ENCODE measurements around the gene FUT7.

FUT7 gene

DNA sequence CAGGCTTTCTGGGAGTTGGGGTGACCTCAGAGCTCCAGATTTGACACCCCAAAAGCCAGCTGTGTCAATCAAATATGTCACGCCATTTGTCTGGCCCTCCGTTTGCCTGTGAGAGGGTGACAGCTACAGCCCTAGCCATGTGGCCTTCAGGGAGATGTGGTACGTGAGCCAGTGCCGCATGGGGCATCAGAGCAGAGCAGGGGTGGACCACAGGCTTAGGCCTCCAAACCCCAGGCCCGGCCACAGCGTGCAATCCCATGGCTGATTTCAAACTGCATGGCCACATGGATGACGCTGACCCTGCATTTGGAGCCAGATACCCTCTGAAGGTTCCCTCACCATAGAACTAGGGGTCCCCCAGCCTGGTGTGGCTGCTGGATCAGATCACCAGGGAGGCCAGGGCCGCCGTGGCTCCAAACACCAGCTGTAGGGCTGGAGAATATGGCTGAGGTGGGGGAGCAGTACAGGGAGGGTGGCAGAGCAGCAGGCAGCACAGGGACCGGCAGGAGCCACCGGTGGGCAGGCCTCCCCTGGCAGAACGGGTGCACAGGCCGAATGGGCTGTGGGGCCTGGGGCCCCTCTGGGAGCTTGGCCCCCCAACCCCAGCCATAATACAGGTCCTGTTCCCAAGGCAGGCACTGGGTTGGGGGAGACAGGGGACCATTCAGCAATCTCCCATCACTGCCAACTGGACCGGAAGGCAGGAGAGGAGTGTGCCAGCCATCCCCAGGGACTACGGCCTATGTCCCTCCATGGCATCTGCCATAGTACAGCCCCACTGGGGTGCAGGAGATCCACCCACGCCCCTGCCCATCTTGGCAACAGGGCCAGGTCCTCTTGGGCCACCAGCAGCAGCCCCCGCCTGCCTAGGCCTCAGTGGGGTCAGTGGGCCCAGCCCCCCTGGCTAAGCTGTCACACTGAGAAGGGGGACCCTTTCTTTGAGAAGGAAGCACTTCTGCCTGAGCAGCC, 36.9 kb upstream of the FUT7 start:
- TF ChIP-seq NFIC (IDR thresholded peaks at IDR 0.05) (no peak), EP300 (IDR thresholded peaks at IDR 0.05; ENCODE audit: borderline replicate concordance) (no peak), TAF1 (IDR thresholded peaks at IDR 0.05; ENCODE audit: low read depth) (no peak), FOXM1 (IDR thresholded peaks at IDR 0.05; ENCODE audit: borderline replicate concordance, low read depth) (no peak), RAD21 (IDR thresholded peaks at IDR 0.05; ENCODE audit: low read depth) (no peak), TCF12 (IDR thresholded peaks at IDR 0.05; ENCODE audit: low read depth) (no peak), CREB1 (IDR thresholded peaks at IDR 0.05; ENCODE audit: low read depth) (no peak), CEBPB (IDR thresholded peaks at IDR 0.05) (no peak), YY1 (IDR thresholded peaks at IDR 0.05; ENCODE audit: low read depth) (no peak), ZBTB7A (IDR thresholded peaks at IDR 0.05; ENCODE audit: low read depth) (no peak), TEAD4 (IDR thresholded peaks at IDR 0.05) (no peak), EGR1 (IDR thresholded peaks at IDR 0.05) (no peak)
- TF ChIP-seq, protein P1, sequence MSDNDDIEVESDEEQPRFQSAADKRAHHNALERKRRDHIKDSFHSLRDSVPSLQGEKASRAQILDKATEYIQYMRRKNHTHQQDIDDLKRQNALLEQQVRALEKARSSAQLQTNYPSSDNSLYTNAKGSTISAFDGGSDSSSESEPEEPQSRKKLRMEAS (IDR thresholded peaks at IDR 0.05) = no peak
- TF ChIP-seq, protein P2, sequence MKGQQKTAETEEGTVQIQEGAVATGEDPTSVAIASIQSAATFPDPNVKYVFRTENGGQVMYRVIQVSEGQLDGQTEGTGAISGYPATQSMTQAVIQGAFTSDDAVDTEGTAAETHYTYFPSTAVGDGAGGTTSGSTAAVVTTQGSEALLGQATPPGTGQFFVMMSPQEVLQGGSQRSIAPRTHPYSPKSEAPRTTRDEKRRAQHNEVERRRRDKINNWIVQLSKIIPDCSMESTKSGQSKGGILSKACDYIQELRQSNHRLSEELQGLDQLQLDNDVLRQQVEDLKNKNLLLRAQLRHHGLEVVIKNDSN (IDR thresholded peaks at IDR 0.05) = no peak
- TF ChIP-seq, protein P3, sequence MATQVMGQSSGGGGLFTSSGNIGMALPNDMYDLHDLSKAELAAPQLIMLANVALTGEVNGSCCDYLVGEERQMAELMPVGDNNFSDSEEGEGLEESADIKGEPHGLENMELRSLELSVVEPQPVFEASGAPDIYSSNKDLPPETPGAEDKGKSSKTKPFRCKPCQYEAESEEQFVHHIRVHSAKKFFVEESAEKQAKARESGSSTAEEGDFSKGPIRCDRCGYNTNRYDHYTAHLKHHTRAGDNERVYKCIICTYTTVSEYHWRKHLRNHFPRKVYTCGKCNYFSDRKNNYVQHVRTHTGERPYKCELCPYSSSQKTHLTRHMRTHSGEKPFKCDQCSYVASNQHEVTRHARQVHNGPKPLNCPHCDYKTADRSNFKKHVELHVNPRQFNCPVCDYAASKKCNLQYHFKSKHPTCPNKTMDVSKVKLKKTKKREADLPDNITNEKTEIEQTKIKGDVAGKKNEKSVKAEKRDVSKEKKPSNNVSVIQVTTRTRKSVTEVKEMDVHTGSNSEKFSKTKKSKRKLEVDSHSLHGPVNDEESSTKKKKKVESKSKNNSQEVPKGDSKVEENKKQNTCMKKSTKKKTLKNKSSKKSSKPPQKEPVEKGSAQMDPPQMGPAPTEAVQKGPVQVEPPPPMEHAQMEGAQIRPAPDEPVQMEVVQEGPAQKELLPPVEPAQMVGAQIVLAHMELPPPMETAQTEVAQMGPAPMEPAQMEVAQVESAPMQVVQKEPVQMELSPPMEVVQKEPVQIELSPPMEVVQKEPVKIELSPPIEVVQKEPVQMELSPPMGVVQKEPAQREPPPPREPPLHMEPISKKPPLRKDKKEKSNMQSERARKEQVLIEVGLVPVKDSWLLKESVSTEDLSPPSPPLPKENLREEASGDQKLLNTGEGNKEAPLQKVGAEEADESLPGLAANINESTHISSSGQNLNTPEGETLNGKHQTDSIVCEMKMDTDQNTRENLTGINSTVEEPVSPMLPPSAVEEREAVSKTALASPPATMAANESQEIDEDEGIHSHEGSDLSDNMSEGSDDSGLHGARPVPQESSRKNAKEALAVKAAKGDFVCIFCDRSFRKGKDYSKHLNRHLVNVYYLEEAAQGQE (IDR thresholded peaks at IDR 0.05; ENCODE audit: low read depth) = no peak

DNA sequence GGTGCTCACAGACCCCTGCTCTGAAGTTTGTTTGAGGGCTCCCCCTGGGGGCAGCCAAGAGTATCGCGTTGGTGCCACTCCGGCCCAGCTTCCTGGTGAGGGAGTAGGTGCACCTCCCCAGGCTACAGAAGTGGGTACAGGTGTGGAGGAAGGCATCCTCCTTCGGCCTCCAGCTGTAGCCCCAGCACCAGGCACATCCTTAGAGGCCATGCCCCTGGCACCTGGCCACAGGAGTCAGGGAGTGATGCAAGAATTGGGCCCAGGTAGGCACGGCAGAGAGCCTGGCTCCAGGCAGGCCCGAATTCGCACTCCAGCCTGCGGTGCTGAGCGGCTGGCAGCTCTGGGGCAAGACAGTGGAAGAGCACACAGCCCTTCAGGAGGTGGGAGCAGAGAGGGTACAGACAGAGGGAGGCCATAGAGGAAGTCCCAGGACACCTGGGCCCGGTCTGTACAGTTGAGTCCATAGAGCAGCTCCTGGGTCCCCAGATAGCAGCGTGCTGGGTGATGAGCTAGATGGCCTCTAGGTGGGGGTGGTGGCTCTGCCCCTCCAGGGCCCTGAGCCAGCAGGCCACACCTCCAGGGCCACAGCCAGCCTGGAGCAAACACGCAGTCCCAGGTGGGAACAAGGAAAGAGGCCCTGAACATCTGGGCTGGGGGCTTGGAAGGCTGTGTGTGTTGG, 36.1 kb upstream of the FUT7 start:
- peak; percentile 72 for TF ChIP-seq RAD21 (IDR thresholded peaks at IDR 0.05; ENCODE audit: low read depth)
- TF ChIP-seq, protein P3 (IDR thresholded peaks at IDR 0.05; ENCODE audit: low read depth) = no peak

DNA sequence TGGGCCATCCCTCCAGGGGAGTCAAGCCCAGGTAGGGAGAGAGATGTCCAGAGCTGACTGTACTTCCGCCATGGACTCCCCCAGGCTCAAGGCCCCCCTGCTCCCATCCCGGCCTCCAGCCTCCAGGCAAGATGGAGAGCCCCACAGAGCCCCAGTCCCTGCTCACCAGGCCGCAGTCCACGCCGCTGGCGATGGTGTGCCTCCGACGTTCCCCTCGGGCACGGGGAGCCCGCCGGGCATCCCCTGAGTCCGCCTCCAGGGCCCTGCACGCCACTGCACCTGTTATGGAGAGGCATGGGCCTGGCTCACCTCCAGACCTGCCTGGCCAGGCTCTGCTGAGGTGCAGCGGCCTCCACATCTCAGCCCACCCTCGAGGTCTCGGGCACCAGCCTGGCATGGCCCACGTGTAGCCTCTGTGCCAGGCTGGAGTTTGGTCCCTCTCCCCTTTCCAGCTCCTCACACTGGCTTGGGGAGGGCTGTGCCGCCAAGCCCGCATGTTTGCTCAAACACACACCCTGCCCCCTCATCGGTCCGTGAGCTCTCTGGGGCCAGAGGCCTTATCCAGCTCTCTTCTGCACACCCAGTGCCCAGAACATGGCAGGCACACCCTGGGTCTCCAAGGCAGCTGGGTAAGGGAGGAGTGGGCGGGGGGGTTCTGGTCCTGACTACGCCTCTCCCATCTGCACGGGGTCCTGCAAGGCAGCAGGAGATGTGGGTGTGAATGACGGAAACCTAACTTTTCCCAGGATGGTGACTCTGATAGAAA, 34.4 kb upstream of the FUT7 start:
- no peak for TF ChIP-seq TCF12 (IDR thresholded peaks at IDR 0.05; ENCODE audit: low read depth)
- no peak for TF ChIP-seq FOXM1 (IDR thresholded peaks at IDR 0.05; ENCODE audit: borderline replicate concordance, low read depth)
- TF ChIP-seq CEBPB (IDR thresholded peaks at IDR 0.05) = no peak
- TF ChIP-seq ZBTB7A (IDR thresholded peaks at IDR 0.05; ENCODE audit: low read depth) = no peak
- TF ChIP-seq, protein P2 (IDR thresholded peaks at IDR 0.05) = no peak
- TF ChIP-seq, protein P1 (IDR thresholded peaks at IDR 0.05) = no peak
- TF ChIP-seq EP300 (IDR thresholded peaks at IDR 0.05; ENCODE audit: borderline replicate concordance) = no peak
- TF ChIP-seq TEAD4 (IDR thresholded peaks at IDR 0.05) = no peak
- TF ChIP-seq TAF1 (IDR thresholded peaks at IDR 0.05; ENCODE audit: low read depth) = no peak
- TF ChIP-seq EGR1 (IDR thresholded peaks at IDR 0.05) = no peak
- TF ChIP-seq NFIC (IDR thresholded peaks at IDR 0.05) = no peak
- TF ChIP-seq RAD21 (IDR thresholded peaks at IDR 0.05; ENCODE audit: low read depth) = no peak
- no peak for TF ChIP-seq YY1 (IDR thresholded peaks at IDR 0.05; ENCODE audit: low read depth)
- no peak for TF ChIP-seq CREB1 (IDR thresholded peaks at IDR 0.05; ENCODE audit: low read depth)
- TF ChIP-seq, protein P3 (IDR thresholded peaks at IDR 0.05; ENCODE audit: low read depth) = no peak
